Stimulated activated naive CD4-positive, alpha-beta T cell (primary cell): ENCODE results near the gene NDST4.
"Not testable (repeated sequence)": the region's sequence is repeated elsewhere in the genome, so short reads cannot be mapped to it uniquely, and the experiment has no call there.

Experiments used
- DNase-seq, 6 experiments: peaks; one replicate each; lab custom pipeline; 2025; lab: John Stamatoyannopoulos, UW

NDST4 gene

DNA sequence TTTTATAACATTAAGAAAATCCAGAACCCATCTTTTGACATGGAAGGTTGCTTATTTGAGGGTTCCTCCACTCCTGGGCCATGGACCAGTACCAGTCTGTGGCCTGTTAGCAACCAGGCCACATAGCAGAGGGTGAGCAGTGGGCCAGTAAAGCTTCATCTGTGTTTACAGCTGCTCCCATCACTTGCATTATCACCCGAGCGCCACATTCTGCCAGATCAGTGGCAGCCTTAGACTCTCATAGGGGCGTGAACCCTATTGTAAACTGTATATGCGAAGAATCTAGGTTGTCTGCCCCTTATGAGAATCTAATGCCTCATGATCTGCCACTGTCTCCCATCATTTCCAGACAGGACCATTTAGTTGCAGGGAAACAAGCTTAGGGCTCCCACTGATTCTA is 58.6 kb downstream of the NDST4 start:
- DNase-seq = no peak

DNA sequence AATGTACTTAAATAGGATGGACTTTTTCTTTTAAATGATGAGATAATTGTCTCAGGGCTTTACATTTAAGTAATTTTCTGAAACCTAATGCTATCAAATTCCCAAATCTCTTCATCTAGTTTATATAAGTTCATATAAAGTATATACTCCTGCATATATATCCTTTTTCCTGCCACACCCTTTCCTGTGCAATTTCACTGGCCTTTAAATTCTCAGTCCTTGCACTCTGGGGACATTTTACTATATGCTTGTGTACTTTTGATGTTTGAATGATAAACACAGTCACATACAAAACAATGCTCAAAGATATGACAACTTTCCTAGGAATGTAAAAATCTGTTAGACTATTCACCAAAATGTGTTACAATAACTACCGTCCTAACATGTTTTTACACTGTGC is 60.1 kb downstream of the NDST4 start:
- no peak for DNase-seq

DNA sequence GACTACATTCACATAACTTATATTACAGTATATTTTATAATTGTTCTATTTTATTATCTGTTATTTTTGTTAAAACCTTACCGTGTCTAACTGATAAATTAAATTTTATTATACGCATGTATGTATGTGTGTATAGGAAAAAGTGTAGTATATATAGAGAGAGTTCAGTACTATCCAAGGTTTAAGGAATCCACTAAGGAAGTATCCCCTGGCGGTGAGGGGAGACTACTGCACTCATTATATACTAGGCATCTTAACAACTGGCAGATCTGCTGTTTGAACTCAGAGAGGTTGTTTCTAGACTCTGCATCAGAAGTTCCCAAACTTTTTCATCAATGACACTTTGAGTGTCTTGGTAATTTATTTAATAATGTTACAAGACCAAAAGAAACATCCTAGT is 70.9 kb downstream of the NDST4 start:
- no peak for DNase-seq

DNA sequence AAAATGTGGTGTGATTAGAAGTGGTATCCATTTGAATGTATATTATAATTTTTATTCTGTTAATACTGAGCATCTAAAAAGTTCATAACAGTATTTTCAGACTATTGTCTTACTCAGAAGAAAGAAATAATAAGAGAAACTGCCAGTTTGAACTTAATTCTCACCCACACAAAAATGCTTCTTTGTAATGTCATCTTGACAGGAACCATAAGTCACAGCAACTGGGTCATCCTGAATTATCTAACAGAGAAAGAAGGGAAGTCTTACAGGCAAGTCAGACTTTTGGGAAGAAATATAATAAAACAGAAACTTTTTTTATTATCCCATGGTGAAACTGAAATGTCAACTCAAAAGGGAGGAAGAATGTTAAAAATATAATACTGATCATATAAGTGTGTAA is 83.1 kb downstream of the NDST4 start:
- DNase-seq = no peak

- DNase-seq = no peak
These were observed 84.6 kb downstream of the NDST4 start for GRCh38 chr4:115028682-115029410.

GRCh38 chr4:114999880-115000279 is 113.5 kb downstream of the NDST4 start:
- DNase-seq = no peak

- DNase-seq = no peak
These were observed 115.1 kb downstream of the NDST4 start for GRCh38 chr4:114998316-114998715.

DNA sequence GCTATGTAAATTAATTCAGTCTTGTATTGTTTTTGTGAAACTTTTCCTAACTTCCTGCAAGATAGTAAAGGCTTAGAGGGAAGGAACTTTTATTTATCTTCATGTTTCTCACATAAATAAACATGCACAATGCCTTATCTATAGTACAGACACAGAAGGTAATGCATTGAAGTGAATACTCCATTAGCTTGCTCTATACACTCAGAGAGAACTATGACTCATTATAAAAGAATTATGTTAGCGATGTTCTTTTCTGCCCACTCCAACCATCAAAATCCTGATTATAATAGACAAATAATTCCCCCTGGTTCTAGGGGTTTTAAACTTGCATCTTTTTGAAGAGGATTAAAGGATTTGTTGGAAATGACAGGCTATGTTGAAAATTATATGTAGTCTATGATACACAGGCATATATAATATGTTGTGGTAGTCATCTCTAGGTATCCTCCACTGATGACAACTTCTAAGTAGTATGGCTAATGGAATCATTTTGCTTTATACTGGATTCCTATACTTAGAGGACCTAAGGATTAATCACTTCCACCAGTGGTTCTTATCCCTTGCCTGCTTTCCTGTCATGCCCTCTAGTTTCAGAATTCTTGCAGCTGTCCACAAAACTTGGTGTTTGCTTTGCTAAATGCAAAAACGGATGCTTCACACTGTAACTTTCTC is 115.7 kb downstream of the NDST4 start:
- no peak for DNase-seq

DNA sequence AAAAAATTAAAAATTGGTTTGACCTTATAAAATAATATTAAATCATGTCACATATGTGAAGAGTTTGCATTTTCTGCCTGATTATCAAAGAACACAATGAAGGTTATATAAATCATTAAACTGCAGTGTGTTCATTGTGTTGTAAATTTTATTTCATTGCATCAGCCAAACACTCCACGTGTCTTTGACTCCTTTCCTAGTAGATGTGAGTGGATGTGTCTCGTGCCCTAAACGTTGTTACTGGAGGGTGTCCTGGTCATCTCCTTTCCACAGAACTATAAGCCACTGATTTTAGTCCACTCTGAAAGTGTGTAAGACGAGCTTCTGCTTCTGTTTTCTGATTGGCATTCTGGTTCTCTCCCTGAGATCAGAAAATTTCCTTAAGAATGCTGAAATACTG is 127.3 kb downstream of the NDST4 start:
- no peak for DNase-seq

GRCh38 chr4:114980932-114981708 is 132.3 kb downstream of the NDST4 start:
- no peak for DNase-seq

- DNase-seq = not testable (repeated sequence)
These were observed 133.0 kb downstream of the NDST4 start for GRCh38 chr4:114980399-114980798.

- DNase-seq = no peak
These were observed 136.5 kb downstream of the NDST4 start for GRCh38 chr4:114976901-114977300.

DNA sequence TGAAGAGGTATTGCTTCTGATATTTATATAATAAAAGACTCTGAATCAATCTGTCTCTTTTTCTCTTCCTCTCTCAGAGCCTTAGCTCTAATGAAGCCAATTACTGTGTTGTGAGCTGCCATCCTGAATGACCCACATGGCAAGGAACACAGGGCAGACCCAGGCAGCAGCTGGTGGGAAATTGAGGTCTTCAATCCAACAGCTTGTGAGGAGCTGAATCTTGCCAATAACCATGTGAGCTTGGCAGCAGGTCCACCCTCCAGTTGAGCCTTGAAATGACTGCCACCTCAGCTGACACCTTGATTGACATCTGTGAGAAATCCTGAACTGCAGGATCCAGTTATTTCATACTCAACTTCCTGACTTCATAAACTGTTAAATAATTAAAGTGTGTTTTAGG is 149.4 kb downstream of the NDST4 start:
- no peak for DNase-seq

GRCh38 chr4:114945616-114946015 is 167.8 kb downstream of the NDST4 start:
- no peak for DNase-seq

- DNase-seq = no peak
These were observed 171.9 kb downstream of the NDST4 start for GRCh38 chr4:114941503-114941902.

- DNase-seq = no peak
These were observed 185.5 kb downstream of the NDST4 start for GRCh38 chr4:114927881-114928280.

DNA sequence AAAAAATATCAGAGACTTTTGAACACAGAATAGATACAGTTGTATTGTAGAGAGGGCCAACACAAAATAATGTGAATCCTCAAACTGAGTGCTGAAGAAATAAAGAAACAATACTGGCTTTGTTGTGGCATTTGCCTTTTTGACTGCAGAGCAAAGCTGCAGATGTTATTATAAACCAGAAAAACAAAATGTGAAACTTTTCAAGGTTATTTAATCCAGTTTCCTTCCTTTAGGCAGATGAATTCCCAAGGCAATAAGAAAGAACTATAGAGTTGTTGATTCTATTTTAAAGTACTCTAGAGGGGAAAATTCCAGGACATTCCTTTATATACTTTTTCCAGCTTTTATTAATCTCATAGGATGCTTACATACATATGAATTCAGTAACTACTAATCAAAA is 186.8 kb downstream of the NDST4 start:
- DNase-seq = no peak

GRCh38 chr4:114924311-114924710 is 189.1 kb downstream of the NDST4 start:
- no peak for DNase-seq

GRCh38 chr4:114922592-114922933 is 190.9 kb downstream of the NDST4 start:
- no peak for DNase-seq

GRCh38 chr4:114921790-114922591 is 191.4 kb downstream of the NDST4 start:
- no peak for DNase-seq

GRCh38 chr4:114921191-114921590 is 192.2 kb downstream of the NDST4 start:
- DNase-seq = no peak

DNA sequence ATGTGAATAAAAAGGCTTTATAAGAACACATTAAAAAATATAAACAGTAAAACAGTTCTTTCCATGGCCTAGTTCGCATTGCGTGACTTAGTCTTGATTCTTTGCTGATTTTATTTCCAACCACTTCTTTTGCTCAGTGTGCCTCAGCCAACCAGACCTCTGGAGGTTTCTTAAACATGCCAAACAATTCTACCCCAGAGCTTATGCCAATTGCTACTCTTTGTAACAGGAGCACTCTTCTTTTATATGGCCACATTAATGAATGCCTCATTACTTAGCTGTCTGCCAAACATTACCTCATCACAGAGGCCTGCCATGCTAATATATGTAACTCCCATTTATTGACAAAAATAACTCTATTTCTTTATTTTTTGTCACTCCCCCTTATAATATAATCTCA is 202.3 kb downstream of the NDST4 start:
- no peak for DNase-seq
